GM21737 (cell line): ENCODE results near the gene PLEKHG7.
"Not testable (repeated sequence)": the region's sequence is repeated elsewhere in the genome, so short reads cannot be mapped to it uniquely, and the experiment has no call there.

ENCODE experiments used
- ATAC-seq: cut with Tn5 transposase; IDR thresholded peaks from one replicate; pipeline ENCODE4 v1.9.1; 2021; ENCODE audit warnings: mild to moderate bottlenecking, moderate library complexity; ENCODE audit not compliant: unreplicated experiment

PLEKHG7 gene

GRCh38 chr12:92702754-92703679, at the start of gene PLEKHG7:
Gene PLEKHG7, plus strand, starts transcription at chr12:92702989. Its CDS starts 3,643 bp downstream, at chr12:92706632.
- ATAC-seq: peak; percentile 93

DNA sequence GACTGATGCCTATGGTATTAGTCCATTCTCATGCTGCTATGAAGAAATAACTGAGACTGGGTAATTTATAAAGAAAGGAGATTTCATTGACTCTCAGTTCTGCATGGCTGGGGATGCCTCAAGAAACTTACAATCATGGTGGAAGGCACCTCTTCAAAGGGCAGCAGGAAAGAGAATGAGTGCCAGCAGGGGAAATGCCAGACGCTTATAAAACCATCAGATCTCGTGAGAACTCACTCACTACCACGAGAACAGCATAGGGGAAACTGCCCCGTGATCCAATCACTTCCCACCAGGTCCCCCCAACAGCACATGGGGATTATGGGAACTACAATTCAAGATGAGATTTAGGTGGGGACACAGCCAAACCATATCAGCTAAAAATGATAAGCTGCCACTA, 48.5 kb upstream of the PLEKHG7 start:
- ATAC-seq: not testable (repeated sequence)

DNA sequence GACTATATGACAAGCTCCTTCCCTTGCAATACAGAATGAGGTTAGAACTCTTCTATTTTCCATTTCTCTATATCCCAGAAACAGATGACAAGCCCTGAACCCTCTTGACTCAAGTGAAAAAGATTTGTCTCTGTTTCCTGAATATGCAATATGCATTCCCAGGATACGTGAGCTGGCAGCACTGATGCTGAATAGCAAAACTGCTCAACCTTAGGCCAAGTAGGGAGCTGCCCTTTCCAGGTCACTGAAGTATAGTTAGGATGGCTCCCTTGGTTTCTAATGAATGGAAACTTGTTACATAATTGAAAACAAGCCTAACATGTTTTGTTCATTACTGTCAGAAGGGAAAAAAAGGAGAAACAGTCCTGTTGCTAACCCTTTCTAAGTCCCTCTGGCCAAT, 47.9 kb upstream of the PLEKHG7 start:
- no peak for ATAC-seq

DNA sequence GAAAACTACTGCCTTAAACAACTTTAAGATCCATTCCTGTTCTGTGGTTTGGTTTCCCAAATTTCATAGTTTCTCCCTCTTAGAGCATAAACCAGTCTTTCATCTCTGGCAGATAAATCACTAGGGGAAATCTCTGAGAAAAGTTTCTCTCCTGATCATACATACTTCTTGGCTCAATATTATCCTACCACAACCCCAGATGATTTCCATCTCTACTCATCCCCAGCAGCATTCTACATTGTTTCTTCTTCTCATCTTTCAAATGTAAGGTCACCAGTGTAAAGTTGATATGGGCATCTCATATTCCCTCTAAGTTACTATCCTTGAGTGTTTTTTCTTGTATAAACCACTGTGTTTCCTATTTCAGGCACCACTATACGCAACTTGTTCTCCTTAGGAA, 45.9 kb upstream of the PLEKHG7 start:
- ATAC-seq: no peak

- no peak for ATAC-seq
Observed at GRCh38 chr12:92657770-92658169, 45.0 kb upstream of the PLEKHG7 start.

DNA sequence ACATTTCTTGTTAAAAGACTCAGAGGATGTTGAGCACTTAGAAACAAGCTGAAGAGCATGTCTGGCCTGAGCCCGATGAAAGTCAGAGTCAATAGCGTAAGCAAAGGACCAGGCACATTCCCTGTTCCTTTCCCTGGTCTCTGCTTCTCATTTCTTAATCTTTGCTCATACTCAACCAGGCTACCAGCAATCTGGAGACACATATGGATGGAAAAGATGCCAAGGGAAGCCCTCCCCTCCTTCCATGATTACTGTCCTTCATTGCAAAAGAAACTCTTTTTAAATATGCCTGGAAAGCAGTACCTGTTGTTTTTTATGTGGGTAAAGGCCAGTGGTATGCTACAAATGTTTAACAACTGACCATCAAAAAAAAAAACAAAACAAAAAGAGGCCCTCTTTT, 44.2 kb upstream of the PLEKHG7 start:
- ATAC-seq: no peak

- no peak for ATAC-seq
Observed at GRCh38 chr12:92661269-92661668, 41.5 kb upstream of the PLEKHG7 start.

DNA sequence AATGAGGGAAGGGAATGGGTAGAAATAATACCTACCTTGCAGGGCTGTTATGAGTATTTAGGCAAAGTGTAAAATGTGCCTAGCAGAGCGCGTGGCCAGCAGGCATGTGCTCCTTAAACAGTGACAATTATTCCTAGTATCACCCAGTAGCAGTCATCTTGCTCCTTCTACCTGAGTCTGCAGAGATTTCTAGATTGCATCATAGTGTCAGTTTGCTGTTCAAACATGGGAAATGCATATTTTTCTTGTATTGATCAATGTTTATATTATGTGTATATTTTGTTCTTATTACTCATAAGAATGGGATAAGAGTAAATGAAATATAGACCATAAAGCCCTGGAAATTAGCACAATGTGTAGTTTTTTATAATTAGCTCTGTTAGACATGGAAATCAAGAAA, 37.3 kb upstream of the PLEKHG7 start:
- ATAC-seq: no peak

- ATAC-seq: no peak
Observed at GRCh38 chr12:92668739-92669138, 34.0 kb upstream of the PLEKHG7 start.

DNA sequence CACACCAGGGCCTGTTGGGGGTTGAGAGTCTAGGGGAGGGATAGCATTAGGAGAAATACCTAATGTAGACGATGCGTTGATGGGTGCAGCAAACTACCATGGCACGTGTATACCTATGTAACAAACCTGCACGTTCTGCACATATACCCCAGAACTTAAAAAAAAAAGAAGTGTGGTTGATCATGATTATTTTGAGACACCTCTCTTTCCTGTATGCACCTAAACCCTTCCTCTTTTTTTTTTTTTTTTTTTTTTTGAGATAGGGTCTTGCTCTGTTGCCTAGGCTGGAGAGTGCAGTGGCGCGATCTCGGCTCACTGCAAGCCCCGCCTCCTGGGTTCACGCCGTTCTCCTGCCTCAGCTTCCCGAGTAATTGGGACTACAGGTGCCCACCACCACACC, 31.3 kb upstream of the PLEKHG7 start:
- ATAC-seq: not testable (repeated sequence)

DNA sequence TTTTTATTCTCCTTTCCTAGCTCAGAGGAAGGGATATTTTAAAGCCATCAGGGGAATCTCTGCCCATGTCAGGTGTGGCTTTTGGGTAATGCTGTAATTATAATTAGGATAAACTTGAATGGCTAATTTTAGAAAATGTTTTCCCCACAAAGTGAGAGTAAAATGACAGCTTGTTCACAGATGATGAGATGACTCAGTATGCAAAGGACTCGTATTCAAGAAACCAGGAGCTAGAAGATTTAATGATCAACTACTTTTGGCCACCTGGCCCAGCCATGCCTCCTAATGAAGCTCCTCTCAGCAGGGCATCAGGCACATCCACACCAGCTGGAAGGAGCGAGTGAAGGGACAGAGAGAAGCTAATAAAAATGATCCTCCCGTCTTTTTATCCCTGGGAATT, 29.0 kb upstream of the PLEKHG7 start:
- ATAC-seq: peak; percentile 89

DNA sequence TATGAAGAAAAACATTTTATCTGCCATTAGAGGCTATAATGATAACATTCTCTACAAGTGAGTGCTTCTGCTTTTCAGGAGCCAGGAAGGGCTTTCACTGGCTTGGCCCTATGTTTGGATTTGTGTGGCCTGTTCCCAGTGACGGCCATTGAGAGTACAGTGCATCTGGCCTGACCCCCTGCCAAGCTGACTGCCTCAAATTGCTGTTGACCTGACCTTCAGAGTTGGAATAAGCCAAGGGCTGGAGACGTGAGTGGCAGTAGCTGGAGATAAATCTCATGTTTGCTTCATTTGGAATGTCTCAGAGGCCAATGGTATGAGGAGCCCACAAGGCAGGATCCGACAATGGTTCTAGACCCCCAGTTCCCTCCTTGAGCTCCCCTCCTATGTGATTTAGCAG, 28.3 kb upstream of the PLEKHG7 start:
- ATAC-seq: no peak

DNA sequence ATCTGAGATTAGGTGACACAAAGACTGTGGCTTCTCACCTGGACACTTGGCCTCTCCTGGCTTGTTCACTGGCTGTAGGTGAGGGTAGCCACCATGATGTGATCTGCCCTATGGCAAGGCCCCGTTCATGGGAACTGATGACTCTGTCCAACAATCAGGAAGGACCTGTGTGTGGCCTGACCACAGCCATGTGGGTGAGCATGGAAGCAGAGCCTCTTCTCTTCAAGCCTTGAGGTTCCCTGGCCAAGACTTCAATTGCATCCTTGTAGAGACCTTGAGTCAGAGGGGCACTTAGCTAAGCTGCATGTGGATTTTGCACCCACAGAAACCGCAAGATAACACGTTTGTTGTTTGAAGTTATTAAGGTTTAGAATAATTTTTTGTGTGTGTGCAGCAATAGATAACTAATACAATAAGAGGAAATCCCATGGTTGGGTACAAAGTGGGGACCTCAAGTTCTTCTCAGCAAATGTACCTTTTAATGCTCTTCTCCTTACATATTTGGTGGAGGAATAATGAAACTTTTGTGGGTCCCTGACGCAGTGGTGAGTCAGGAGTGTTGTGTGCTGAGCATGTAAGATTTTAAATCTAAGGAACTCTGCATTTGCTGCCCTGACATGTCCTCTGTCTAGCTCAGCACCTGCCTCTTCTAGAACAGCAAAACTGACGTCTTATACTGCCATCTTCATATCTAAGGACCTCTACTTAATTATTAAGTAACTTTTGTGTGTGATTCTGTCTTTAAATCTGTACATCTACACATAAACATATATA, 27.5 kb upstream of the PLEKHG7 start:
- no peak for ATAC-seq

DNA sequence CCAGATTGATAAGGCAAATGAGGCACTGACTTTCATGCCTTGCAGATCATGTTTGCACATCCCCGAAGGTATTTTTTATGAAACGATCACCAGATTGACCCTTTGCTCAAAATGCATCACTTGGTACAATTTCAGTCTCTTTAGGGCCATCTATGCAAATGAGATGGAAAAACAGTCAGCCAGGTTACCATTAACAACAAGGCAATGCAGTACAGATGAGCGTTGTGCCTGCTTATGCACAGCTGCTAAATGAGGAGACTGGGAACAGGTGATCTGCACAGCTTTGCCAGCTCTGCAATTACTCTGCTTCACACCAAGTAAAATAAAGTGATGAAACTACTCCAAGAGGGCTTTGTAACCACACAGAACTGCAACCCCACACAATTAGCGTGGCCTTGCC, 26.1 kb upstream of the PLEKHG7 start:
- no peak for ATAC-seq

DNA sequence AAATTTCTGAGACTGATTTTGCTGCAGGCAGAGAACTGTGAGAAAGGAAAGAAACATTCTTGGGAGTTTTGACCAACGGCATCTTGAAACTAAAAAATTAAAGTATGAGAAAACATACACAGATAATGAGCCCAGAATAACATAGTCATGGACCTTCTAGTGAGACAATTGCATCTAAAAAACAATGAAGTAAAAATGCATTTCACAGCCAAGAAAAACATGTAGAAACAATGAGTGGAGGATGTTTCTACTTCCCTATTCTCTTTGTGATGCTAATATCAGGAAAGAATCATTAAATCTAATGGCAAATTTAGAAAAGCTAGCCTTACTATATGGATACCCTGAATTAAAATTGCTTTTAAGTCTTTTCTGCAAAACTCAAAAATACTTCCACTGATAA, 12.2 kb upstream of the PLEKHG7 start:
- ATAC-seq: no peak

- no peak for ATAC-seq
Observed at GRCh38 chr12:92695056-92695455, 7.7 kb upstream of the PLEKHG7 start.

DNA sequence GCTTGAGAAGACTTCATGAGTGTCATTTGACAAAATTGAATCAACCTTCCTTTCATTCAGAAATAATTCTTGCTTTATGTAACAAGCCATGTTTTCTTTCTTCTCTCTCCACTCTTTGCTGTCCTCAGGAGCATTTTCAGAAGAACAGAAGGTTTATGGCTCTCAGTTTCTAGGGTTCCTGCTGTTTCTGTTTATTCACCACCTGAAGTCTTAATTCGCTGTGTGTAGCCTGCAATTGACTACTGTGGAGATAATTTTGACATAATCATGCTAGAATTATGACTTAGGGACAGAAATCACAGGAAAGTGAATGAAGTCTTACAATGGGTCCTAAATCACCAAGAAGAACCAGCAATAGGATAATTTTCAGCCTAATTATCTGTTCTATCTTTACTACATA, 7.2 kb upstream of the PLEKHG7 start:
- ATAC-seq: no peak

GRCh38 chr12:92696216-92696615, 6.6 kb upstream of the PLEKHG7 start:
- no peak for ATAC-seq

- no peak for ATAC-seq
Observed at GRCh38 chr12:92698474-92698873, 4.3 kb upstream of the PLEKHG7 start.

DNA sequence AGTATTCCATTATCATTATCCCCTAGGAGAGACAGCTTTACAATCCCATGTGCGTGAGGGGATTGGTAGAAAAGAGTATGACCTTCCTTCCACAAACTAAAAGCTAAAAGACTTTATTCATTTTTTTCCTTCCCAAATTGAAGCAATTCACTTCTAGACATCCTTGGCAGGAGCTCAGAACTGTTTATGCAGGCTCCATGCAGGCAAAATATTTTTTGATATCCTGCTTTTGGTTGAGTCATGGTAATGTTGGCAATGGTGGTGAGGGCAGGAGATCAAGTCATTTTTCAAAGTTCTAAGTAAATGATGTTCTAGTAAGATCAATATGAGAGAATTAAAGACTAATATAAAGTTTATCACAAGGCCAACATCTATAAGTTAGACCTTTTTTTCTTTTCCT, 1.3 kb upstream of the PLEKHG7 start:
- no peak for ATAC-seq

GRCh38 chr12:92703786-92704185, 997 bp downstream of the PLEKHG7 start:
- ATAC-seq: no peak

- no peak for ATAC-seq
Observed at GRCh38 chr12:92706594-92706993, 3.8 kb downstream of the PLEKHG7 start.
